HPDE6-E6E7 (cell line): ENCODE results near the gene THOC2.
A peak's percentile ranks its signal among the peaks of the same experiment; 100 is the strongest.
"Not testable (repeated sequence)": the region's sequence is repeated elsewhere in the genome, so short reads cannot be mapped to it uniquely, and the experiment has no call there.

Experiments used
- DNase-seq: peaks from one replicate; pipeline ENCODE4 v3.0.0; 2011; ENCODE audit warnings: missing footprints; ENCODE audit errors: extremely low spot score

Gene THOC2

DNA sequence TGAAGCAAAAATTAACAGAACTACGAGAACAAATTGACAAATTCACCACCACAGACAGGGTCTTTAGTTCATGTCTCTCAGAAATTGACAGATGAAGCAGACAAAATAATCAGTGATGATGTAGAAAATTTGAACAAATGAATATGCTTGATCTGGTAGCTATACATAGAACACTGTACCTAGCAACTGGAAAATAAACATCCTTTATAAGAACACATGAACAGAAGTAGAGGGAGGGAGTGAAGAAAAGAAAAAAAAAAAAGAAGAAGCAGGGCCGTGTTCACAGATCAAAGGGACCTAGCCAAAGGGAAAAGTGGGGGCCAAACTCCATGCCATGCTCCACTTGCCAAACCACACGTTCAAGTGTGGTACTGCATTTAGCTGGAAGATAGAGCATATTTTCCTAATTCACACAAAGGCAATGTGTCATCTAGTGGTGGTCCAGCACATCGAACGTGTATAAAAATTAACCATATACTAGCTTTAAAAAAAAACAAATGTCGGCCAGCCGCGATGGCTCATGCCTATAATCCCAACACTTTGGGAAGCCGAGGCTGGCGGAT lies 5.6 kb upstream of the THOC2 start:
- DNase-seq = no peak

DNA sequence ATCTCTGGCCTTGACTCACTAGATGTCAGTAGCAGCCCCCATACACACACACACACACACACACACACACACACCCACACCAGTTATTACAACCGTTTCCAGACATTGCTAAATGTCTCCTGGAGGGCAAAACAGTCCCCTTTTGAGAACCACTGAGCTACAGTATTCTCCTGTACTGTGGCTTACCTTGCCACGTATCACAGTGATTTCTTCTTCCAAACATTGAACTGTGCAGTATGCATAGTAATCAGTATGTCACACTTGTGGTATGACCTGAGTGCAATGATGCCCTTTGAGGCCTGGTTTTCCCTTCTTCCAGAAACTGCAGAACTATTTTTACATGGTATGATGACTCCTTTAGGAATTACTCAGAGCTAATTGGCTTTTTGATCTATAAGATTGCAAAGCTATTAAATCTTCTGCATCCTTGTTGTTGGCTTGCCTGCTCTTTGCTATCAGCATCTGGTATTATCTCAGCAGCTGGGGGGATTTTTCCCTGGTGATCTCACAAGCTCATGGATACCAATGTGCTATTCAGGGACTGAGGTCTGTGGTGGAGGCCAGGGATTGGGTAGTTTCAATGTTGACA lies 3.6 kb upstream of the THOC2 start:
- DNase-seq = no peak

DNA sequence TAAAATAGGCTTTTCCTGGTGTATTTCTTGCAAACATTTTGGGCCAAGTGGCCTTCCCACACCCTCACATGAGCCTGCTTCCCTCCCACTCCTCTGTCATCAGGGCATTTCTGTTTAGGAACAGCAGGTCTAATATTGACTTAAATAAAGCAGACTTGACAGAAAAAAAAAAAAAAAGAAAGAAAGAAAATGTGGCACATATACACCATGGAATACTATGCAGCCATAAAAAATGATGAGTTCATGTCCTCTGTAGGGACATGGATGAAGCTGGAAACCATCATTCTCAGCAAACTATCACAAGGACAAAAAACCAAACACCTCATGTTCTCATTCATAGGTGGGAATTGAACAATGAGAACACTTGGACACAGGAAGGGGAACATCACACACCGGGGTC lies 2.3 kb upstream of the THOC2 start:
- DNase-seq = not testable (repeated sequence)

DNA sequence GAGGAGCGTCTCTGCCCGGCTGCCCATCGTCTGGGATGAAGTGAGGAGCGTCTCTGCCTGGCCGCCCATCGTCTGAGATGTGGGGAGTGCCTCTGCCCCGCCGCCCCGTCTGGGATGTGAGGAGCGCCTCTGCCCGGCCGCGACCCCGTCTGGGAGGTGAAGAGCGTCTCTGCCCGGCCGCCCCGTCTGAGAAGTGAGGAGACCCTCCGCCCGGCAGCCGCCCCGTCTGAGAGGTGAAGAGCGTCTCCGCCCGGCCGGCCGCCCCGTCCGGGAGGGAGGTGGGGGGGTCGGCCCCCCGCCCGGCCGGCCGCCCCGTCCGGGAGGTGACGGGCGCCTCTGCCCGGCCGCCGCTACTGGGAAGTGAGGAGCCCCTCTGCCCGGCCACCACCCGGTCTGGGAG lies 1.2 kb upstream of the THOC2 start:
- DNase-seq = not testable (repeated sequence)

DNA sequence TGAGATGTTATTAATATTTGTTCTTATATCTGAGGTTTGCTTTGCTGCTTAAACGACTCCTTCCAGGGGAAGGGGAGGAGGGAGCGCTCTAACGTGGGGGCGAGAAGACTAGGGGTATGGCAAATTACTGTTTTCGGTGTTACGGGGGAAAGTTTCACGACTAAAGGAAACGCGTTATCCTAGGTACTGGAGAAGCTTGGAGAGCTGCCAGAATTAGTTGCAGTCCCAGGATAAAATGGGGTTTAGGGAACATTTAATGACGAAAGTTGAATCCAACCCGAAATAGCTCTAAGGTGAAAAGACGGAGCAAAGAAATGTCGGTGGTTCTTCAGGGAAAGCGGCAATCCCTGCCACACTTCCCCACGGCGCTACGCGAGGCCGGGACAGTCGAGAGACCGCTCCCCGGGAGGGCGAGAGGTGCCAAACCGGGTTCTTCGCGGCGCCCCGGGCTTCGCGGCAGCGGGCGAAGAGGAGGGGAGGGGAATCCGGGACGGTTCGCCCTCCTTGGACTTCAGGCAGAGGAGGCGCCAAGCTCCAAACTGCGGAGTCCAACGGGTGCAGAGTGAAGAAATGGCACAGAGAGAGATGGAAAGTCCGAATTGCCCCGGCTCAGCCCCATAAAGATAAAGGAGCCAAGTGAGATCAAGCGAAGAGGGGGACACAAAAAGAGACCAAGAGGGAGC lies 724 bp downstream of the THOC2 start:
- peak; percentile 4 for DNase-seq

GRCh38 chrX:123731258-123731986 lies 1.4 kb downstream of the THOC2 start:
- DNase-seq = peak; percentile 11

DNA sequence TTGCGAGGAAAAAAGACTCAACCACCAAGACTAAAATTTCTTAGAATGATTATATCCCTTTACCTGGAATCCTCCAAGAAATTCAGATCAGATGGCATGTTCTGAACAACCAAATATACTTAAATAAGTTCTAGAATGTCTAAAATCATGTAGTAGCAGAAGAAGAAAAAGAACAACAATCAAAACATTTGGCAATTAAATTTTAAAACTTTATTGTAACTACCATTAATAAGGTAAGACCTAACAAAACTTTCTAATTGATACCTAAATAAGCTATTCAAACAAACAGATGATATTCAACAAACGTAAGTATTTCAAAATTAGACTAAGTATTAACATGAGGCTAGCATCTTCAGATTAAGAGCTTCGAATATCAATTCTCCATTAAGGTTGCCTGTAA lies 4.3 kb downstream of the THOC2 start:
- DNase-seq = no peak

- DNase-seq = no peak
Measured at GRCh38 chrX:123728016-123728415, 4.8 kb downstream of the THOC2 start.

- not testable (repeated sequence) for DNase-seq
Measured at GRCh38 chrX:123722193-123722592, 10.7 kb downstream of the THOC2 start.

DNA sequence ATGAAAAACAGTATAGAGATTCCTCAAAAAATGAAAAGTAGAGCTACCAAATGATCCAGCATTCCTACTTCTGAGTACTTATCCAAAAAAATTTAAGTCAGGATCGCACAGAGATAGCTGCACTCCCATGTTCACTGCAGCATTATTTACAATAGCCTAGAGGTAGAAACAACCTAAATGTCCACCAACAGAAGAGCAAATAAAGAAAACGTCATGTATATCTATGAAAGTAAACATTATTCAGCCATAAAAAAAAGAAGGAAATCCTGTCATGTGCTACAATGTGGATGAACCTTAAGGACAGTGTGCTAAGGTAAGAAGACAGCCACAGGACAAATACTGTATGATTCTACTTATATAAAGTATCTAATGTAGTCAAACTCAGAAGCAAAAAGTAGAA lies 12.4 kb downstream of the THOC2 start:
- no peak for DNase-seq

GRCh38 chrX:123713841-123714240 lies 19.0 kb downstream of the THOC2 start:
- DNase-seq = no peak

DNA sequence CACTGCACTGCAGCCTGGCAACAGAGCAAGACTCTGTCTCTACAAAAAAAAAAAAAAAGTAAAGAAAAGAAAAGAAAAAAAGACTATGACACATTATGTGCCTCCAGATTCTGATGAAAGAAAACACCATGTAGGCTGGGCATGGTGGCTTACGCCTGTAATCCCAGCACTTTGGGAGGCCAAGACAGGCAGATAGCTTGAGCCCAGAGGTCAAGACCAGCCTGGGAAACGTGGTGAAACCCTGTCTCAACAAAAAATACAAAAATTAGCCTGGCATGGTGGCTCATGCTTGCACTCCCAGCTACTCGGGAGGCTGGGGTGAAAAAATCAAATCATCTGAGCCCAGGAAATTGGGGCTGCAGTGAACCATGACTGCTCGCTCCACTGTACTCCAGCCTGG lies 19.4 kb downstream of the THOC2 start:
- no peak for DNase-seq

- DNase-seq = not testable (repeated sequence)
Measured at GRCh38 chrX:123711201-123711600, 21.7 kb downstream of the THOC2 start.

DNA sequence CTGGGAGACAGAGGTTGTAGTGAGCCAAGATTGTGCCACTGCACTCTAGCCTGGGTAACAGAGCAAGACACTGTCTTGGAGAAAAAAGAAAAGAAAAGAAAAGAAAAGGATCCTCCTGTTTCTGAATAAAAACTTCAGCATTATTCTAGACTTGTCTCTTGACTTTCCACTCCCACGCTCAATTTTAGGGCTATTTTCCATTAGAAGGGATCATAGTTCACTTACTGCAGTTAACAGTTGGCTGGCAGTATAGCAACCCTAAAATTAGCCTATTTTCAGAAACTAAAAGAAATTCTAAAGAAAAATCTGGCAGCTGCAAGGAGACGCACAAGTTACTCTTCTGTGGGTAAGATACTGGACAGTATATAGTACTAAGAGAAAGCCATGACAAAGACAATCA lies 28.1 kb downstream of the THOC2 start:
- no peak for DNase-seq

GRCh38 chrX:123698979-123699520 lies 33.8 kb downstream of the THOC2 start:
- no peak for DNase-seq

- DNase-seq = no peak
Measured at GRCh38 chrX:123696334-123696733, 36.5 kb downstream of the THOC2 start.

DNA sequence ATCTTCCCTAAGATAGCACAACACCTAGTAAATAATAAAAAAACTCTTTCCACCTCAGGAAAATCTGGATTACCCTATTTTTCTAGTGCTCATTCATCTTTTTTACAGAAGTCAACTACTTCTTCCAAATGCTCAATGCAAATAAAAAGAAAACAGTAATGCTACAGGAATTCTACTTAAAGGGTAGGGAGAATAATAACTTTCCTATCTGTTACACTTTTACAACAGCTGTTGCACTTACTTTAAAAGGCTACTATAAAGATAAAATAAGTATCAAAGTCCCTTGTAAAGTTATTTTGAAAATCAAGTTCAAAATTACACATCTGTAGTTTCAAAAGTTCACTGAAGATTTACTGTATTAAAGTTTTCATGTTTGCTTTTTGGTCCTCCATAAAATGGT lies 37.6 kb downstream of the THOC2 start:
- no peak for DNase-seq

DNA sequence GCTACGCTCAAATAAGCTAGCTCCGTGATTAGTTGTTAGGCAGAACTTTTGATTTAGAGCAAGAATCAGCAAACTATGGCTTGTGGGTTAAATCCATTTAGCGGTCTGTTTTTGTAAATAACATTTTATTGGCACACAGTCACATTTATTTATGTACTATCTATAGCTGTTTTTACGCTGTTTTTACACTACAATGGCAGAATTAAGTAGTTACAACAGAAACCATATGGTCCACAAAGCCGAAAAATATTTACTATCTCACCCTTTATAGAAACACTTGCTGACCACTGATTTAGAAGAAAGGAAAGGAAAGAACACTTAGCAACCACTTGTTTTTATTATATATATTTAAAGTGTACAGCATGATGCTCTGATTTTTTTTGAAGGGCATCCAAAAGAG lies 41.1 kb downstream of the THOC2 start:
- DNase-seq = no peak

DNA sequence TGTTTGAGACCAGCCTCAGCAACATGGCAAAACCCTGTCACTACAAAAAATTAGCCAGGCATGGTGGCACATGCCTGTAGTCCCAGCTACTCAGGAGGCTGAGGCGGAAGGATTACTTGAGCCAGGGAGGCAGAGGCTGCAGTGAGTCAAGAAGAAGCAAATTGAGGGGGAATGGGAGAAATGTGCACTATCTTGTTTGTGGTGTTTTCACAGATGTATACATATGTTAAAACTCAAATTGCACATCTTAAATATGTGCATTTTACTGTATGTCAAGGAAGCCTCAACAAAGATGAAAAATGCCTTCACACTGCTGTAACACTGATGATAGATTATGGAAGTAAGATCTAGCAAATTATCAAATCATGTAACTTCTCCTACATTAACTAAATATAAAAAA lies 44.3 kb downstream of the THOC2 start:
- DNase-seq = no peak

DNA sequence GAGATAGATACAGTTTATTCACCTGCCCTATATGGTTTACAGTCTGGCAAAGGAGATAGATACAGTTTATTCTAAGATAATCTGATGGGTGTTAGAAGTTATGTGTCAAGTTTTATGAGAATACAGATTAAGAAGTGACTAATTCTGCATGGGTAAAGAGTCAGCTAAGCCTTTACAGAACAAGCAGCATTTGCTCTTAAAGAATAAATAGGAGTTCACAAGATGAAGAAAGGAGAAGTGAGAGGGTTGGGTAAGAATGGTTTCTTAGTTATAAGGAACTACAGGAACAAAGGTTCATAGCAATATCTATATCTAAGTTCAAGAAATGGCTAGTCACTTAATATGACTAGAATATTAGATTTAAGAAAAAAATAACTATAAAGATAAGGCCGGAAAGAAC lies 47.6 kb downstream of the THOC2 start:
- no peak for DNase-seq

- no peak for DNase-seq
Measured at GRCh38 chrX:123682186-123682585, 50.7 kb downstream of the THOC2 start.

DNA sequence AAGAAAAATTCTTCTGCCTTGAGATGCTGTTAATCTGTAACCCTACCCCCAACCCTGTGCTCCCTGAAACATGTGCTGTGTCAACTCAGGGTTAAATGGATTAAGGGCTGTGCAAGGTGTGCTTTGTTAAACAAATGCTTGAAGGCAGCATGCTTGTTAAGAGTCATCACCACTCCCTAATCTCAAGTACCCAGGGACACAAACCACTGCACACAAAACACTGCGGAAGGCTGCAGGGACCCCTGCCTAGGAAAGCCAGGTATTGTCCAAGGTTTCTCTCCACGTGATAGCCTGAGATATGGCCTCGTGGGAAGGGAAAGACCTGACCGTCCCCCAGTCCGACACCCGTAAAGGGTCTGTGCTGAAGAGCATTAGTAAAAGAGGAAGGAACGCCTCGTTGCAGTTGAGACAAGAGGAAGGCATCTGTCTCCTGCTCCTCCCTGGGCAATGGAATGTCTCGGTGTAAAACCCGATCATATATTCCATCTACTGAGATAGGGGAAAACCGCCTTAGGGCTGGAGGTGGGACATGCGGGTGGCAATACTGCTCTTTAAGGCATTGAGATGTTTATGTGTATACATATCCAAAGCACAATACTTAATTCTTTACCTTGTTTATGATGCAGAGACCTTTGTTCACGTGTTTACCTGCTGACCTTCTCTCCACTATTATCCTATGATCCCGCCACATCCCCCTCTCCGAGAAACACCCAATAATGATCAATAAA lies 53.0 kb downstream of the THOC2 start:
- not testable (repeated sequence) for DNase-seq
